ENCODE results near the gene AGAP3.

DNA sequence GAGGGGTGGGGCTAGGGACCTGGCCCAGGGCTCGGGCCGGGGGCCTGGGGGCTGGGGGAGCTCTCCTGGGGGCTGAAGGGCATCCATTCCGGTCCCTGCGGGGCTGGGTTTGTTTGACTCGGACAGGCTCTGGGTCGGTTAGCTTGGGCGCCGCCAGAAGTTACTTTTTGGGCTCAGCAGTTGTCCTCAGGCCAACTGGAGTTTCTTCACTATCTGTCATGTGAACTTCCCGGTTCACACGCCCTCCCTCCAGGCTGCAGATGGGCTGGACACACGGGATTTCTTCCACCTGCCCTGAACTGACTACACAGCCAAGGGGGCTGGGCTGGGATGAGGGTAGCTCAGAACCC, 23.1 kb upstream of the AGAP3 start:
- TF ChIP-seq, protein P1, sequence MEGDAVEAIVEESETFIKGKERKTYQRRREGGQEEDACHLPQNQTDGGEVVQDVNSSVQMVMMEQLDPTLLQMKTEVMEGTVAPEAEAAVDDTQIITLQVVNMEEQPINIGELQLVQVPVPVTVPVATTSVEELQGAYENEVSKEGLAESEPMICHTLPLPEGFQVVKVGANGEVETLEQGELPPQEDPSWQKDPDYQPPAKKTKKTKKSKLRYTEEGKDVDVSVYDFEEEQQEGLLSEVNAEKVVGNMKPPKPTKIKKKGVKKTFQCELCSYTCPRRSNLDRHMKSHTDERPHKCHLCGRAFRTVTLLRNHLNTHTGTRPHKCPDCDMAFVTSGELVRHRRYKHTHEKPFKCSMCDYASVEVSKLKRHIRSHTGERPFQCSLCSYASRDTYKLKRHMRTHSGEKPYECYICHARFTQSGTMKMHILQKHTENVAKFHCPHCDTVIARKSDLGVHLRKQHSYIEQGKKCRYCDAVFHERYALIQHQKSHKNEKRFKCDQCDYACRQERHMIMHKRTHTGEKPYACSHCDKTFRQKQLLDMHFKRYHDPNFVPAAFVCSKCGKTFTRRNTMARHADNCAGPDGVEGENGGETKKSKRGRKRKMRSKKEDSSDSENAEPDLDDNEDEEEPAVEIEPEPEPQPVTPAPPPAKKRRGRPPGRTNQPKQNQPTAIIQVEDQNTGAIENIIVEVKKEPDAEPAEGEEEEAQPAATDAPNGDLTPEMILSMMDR (conservative IDR thresholded peaks at IDR 0.05), result no peak
- TF ChIP-seq ZFX (IDR thresholded peaks at IDR 0.05), result no peak

Data from C4-2B (cell line).